HG03457 (cell line): ENCODE data around the gene LACTB.

Experiments used
- ATAC-seq: cut with Tn5 transposase; IDR thresholded peaks from one replicate; pipeline ENCODE4 v1.9.1; 2021; ENCODE audit warnings: moderate number of reproducible peaks; ENCODE audit not compliant: unreplicated experiment

Gene LACTB

GRCh38 chr15:63122002-63122875, 578 bp downstream of the LACTB start:
- ATAC-seq, result peak; percentile 81

GRCh38 chr15:63124506-63124905, 2.8 kb downstream of the LACTB start:
- ATAC-seq, result no peak

GRCh38 chr15:63126726-63127125, 5.1 kb downstream of the LACTB start:
- no peak for ATAC-seq

- ATAC-seq, result no peak
These were observed 12.1 kb downstream of the LACTB start for GRCh38 chr15:63133786-63134185.

- no peak for ATAC-seq
These were observed 12.8 kb downstream of the LACTB start for GRCh38 chr15:63134245-63134985.

GRCh38 chr15:63135281-63135680, 13.6 kb downstream of the LACTB start:
- no peak for ATAC-seq

- ATAC-seq, result no peak
These were observed 14.1 kb downstream of the LACTB start for GRCh38 chr15:63135804-63136203.

- ATAC-seq, result no peak
These were observed 15.1 kb downstream of the LACTB start for GRCh38 chr15:63136742-63137141.

- no peak for ATAC-seq
These were observed 19.3 kb downstream of the LACTB start for GRCh38 chr15:63140936-63141335.

GRCh38 chr15:63145426-63145825, 23.8 kb downstream of the LACTB start:
- no peak for ATAC-seq

GRCh38 chr15:63146684-63147083, 25.0 kb downstream of the LACTB start:
- no peak for ATAC-seq

- no peak for ATAC-seq
These were observed 30.0 kb downstream of the LACTB start for GRCh38 chr15:63151665-63152064.

- ATAC-seq, result no peak
These were observed 33.8 kb downstream of the LACTB start for GRCh38 chr15:63155486-63155885.

GRCh38 chr15:63156086-63156710, 34.5 kb downstream of the LACTB start:
- ATAC-seq, result no peak

GRCh38 chr15:63156755-63157117, 35.1 kb downstream of the LACTB start:
- ATAC-seq, result peak; percentile 11

GRCh38 chr15:63157118-63157843, 35.6 kb downstream of the LACTB start, which contains the start of gene RPS27L:
Gene RPS27L (minus strand): TSS chr15:63157477. CDS start chr15:63157405, 72 bp downstream.
- ATAC-seq, result peak; percentile 71

- ATAC-seq, result peak; percentile 35
These were observed 36.3 kb downstream of the LACTB start for GRCh38 chr15:63157891-63158431.

GRCh38 chr15:63160638-63161037, 39.0 kb downstream of the LACTB start:
- ATAC-seq, result no peak

GRCh38 chr15:63163217-63163616, 41.6 kb downstream of the LACTB start:
- no peak for ATAC-seq

- no peak for ATAC-seq
These were observed 43.7 kb downstream of the LACTB start for GRCh38 chr15:63165166-63165859.
